Natural killer cell (primary cell): ENCODE measurements around the gene WDR86. TPM values are rescaled to one million over a fixed set of nuclear protein-coding genes. Genes with fewer than 3 reads are reported as not detected.

Experiments used
- ATAC-seq, 3 donors: fragments of 150-1000 bp in 2 of 3; fragments of 200-7000 bp in 1 of 3; cut with Tn5 transposase; 1 replicate in 1 of 3; 2 replicates in 2 of 3; pipeline ENCODE4 v1.10.0; 2021; ENCODE audit warnings: mild to moderate bottlenecking in 2 of 3, moderate library complexity in 2 of 3
- DNase-seq, 2 donors: peaks; one replicate each; pipeline versions ENCODE4 v3.0.0 to v3.0.0-alpha.2; 2013 to 2021; ENCODE audit warnings: mixed read lengths in 1 of 2
- H3K27ac ChIP-seq: one replicate; pipeline ENCODE4 v1.5.1; 2013; ENCODE audit warnings: mild to moderate bottlenecking, low read length
- H3K27me3 ChIP-seq: one replicate; pipeline ENCODE4 v1.6.1; 2013; ENCODE audit warnings: low read length; ENCODE audit not compliant: control insufficient read depth, insufficient read depth
- H3K36me3 ChIP-seq: one replicate; pipeline ENCODE4 v1.6.1; 2013; ENCODE audit warnings: low read length; ENCODE audit not compliant: control insufficient read depth, insufficient read depth
- H3K4me1 ChIP-seq: one replicate; pipeline ENCODE4 v1.6.1; 2013; ENCODE audit warnings: low read length; ENCODE audit not compliant: control insufficient read depth, insufficient read depth
- H3K4me3 ChIP-seq: one replicate; pipeline ENCODE4 v1.5.1; 2013; ENCODE audit warnings: low read length
- H3K9me3 ChIP-seq: one replicate; pipeline ENCODE4 v1.6.1; 2013; ENCODE audit warnings: low read length; ENCODE audit not compliant: control insufficient read depth, insufficient read depth
- H3K27ac Mint-ChIP-seq, 2 donors: one replicate each; pipeline ENCODE4 v1.8.0; 2022; ENCODE audit warnings: mild to moderate bottlenecking in 2 of 2, mixed read lengths in 2 of 2, moderate library complexity in 1 of 2
- H3K27me3 Mint-ChIP-seq, 2 donors: one replicate each; pipeline ENCODE4 v1.8.0; 2022; ENCODE audit warnings: low read depth in 2 of 2, mixed read lengths in 2 of 2
- H3K36me3 Mint-ChIP-seq: one replicate; pipeline ENCODE4 v1.8.0; 2022; ENCODE audit warnings: mixed read lengths
- H3K4me1 Mint-ChIP-seq, 2 donors: one replicate each; pipeline ENCODE4 v1.8.0; 2022; ENCODE audit warnings: mixed read lengths in 2 of 2
- H3K4me3 Mint-ChIP-seq: one replicate; pipeline ENCODE4 v1.8.0; 2022; ENCODE audit warnings: mild to moderate bottlenecking, moderate library complexity, mixed read lengths
- H3K9me3 Mint-ChIP-seq, 2 donors: one replicate each; pipeline ENCODE4 v1.8.0; 2022; ENCODE audit warnings: mixed read lengths in 2 of 2
- CTCF ChIP-seq: fragments of 200-600 bp; IDR thresholded peaks from one replicate; pipeline ENCODE4 v1.8.0; 2022; ENCODE audit warnings: antibody characterized with exemption
- WGBS: methylation state at CpG from one replicate; pipeline ENCODE4 v1.1.7; 2013; ENCODE audit warnings: missing lambda C conversion rate; ENCODE audit not compliant: insufficient coverage; 5-methylcytosine and 5-hydroxymethylcytosine counted together
- intact Hi-C: fragments of 100-400 bp; cut with micrococcal nuclease; formaldehyde crosslinking; loops from one replicate; pipeline ENCODE4 v1.14.2; 2022
- total RNA-seq, 4 donors: library from RNA; stranded (reverse); fragments of 120-200 nt in 1 of 4; gene quantifications; one replicate each; pipeline versions ENCODE4 v1.2.3 to v1.2.4, GENCODE V29; 2013 to 2022

Gene WDR86
- total RNA-seq, 3 donors from 2014 or later (not counting 1 experiment from before 2014, with no cell fraction given), result 1.6 to 4.6 (median 2.1) TPM

GRCh38 chr7:151429560-151430331, 19.9 kb upstream of the WDR86 start:
- H3K9me3 ChIP-seq, result no peaks in the 10 kb centered on the region
- Mint-ChIP-seq H3K36me3 (no peaks in the 10 kb centered on the region), H3K27ac (peak overlapping the region; percentile 61 to 72), H3K9me3 (no peaks in the 10 kb centered on the region), H3K4me1 (peaks cover 12 to 19% of the 10 kb centered on the region in 2 donors), H3K27me3 (peaks cover 0 to 13% of the 10 kb centered on the region in 2 donors), H3K4me3 (peak overlapping the region; percentile 60)
- DNase-seq, result peak; percentile 28 to 87
- ATAC-seq, result peak; percentile 54 to 87 (median 75)
- H3K4me1 ChIP-seq, result peaks cover 63% of the 10 kb centered on the region
- peak overlapping the region; percentile 61 for H3K27ac ChIP-seq
- TF ChIP-seq CTCF, result no peak
- intact Hi-C loops, result no loop called here
- H3K4me3 ChIP-seq, result no peak overlapping the region
- WGBS, result 11% methylated on average over 7 of the region's 10 CpGs
- no peaks in the 10 kb centered on the region for H3K36me3 ChIP-seq
- H3K27me3 ChIP-seq, result peaks cover 10% of the 10 kb centered on the region

- DNase-seq (no peak), ATAC-seq (no peak)
- Mint-ChIP-seq H3K36me3 (no peaks in the 10 kb centered on the region), H3K9me3 (no peaks in the 10 kb centered on the region), H3K27ac (peak overlapping the region in 1 of 2 donors; percentile 72), H3K4me1 (peaks cover 12 to 19% of the 10 kb centered on the region in 2 donors), H3K27me3 (peaks cover 0 to 13% of the 10 kb centered on the region in 2 donors), H3K4me3 (no peak overlapping the region)
- peak overlapping the region; percentile 61 for H3K27ac ChIP-seq
- intact Hi-C loops, result no loop called here
- no peaks in the 10 kb centered on the region for H3K36me3 ChIP-seq
- peaks cover 63% of the 10 kb centered on the region for H3K4me1 ChIP-seq
- WGBS, result 90% methylated on average over 5 of the region's 5 CpGs
- H3K27me3 ChIP-seq, result peaks cover 10% of the 10 kb centered on the region
- no peak overlapping the region for H3K4me3 ChIP-seq
- no peak for TF ChIP-seq CTCF
- no peaks in the 10 kb centered on the region for H3K9me3 ChIP-seq
Measured at GRCh38 chr7:151429237-151429559, 19.4 kb upstream of the WDR86 start.

GRCh38 chr7:151428378-151429236, 18.8 kb upstream of the WDR86 start:
- peaks cover 12 to 19% of the 10 kb centered on the region in 2 donors for H3K4me1 Mint-ChIP-seq
- no peak for DNase-seq

More at GRCh38 chr7:151428378-151429236, 18.8 kb upstream of the WDR86 start:
- Mint-ChIP-seq H3K27me3 (peaks cover 0 to 13% of the 10 kb centered on the region in 2 donors), H3K36me3 (no peaks in the 10 kb centered on the region), H3K27ac (no peak overlapping the region), H3K4me3 (no peak overlapping the region), H3K9me3 (no peaks in the 10 kb centered on the region)
- Histone ChIP-seq H3K4me3 (no peak overlapping the region), H3K9me3 (no peaks in the 10 kb centered on the region), H3K27me3 (peaks cover 10% of the 10 kb centered on the region), H3K27ac (no peak overlapping the region), H3K4me1 (peaks cover 62% of the 10 kb centered on the region), H3K36me3 (no peaks in the 10 kb centered on the region)
- 74% methylated on average over 12 of the region's 13 CpGs for WGBS
- intact Hi-C loops, result no loop called here
- no peak for TF ChIP-seq CTCF
- no peak for ATAC-seq
